ENCODE measurements around the gene RHOH. TPM values are rescaled to one million over a fixed set of nuclear protein-coding genes. Genes with fewer than 3 reads are reported as not detected.

RHOH gene
- total RNA-seq, 1 donor from 2014 or later: not detected

DNA sequence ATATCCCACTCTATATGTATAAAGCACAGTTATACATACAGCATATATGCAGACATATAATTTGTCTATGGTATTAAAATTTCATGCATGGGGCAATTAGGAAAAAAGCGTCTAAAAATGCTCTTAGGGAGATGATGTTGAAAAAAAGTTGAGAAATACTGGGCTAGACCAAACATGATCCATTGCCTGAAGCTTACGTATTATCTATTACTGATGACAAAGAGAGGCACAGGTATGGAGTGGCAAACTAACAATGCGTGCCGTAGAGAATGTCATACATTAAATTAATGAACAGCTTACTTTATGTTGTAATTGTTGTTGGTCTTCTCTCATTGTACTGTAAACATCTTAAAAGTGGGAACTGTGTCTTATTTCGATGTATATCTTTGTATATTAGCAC, 13.9 kb downstream of the RHOH start:
- H3K4me1 ChIP-seq (ENCODE audit: insufficient read depth, low read length): no peaks in the 10 kb centered on the region
- no peak for TF ChIP-seq EZH2 (IDR thresholded peaks at IDR 0.05; ENCODE audit: insufficient read depth, low read length)
- TF ChIP-seq, protein P1, sequence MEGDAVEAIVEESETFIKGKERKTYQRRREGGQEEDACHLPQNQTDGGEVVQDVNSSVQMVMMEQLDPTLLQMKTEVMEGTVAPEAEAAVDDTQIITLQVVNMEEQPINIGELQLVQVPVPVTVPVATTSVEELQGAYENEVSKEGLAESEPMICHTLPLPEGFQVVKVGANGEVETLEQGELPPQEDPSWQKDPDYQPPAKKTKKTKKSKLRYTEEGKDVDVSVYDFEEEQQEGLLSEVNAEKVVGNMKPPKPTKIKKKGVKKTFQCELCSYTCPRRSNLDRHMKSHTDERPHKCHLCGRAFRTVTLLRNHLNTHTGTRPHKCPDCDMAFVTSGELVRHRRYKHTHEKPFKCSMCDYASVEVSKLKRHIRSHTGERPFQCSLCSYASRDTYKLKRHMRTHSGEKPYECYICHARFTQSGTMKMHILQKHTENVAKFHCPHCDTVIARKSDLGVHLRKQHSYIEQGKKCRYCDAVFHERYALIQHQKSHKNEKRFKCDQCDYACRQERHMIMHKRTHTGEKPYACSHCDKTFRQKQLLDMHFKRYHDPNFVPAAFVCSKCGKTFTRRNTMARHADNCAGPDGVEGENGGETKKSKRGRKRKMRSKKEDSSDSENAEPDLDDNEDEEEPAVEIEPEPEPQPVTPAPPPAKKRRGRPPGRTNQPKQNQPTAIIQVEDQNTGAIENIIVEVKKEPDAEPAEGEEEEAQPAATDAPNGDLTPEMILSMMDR (IDR thresholded peaks at IDR 0.05; ENCODE audit: insufficient read depth, low read depth, low read length): no peak
- FAIRE-seq (no peak), DNase-seq (ENCODE audit: low read depth) (no peak)
- H3K4me2 ChIP-seq (ENCODE audit: low read length): no peak overlapping the region
- H3K4me3 ChIP-seq (ENCODE audit: insufficient read depth, low read depth, low read length): no peak overlapping the region
- H3K27me3 ChIP-seq (ENCODE audit: insufficient read depth, low read length): no peaks in the 10 kb centered on the region
- H3K9me3 Mint-ChIP-seq (ENCODE audit: unreplicated experiment): no peaks in the 10 kb centered on the region
- H3K36me3 Mint-ChIP-seq (ENCODE audit: low read depth, unreplicated experiment): no peaks in the 10 kb centered on the region
- no peaks in the 10 kb centered on the region for H3K9me3 ChIP-seq (ENCODE audit: insufficient read depth, low read depth, low read length)
- H3K79me2 ChIP-seq (ENCODE audit: insufficient read depth, low read length): no peaks in the 10 kb centered on the region
- no peaks in the 10 kb centered on the region for H3K36me3 ChIP-seq (ENCODE audit: insufficient read depth, low read length)
- H3K9ac ChIP-seq (ENCODE audit: low read length): no peak overlapping the region
- H4K20me1 ChIP-seq (ENCODE audit: insufficient read depth, low read length): no peaks in the 10 kb centered on the region
- H2AFZ ChIP-seq (ENCODE audit: low read depth, low read length): no peak overlapping the region
- no peaks in the 10 kb centered on the region for H3K27me3 Mint-ChIP-seq (ENCODE audit: low read depth, unreplicated experiment)
- no peak overlapping the region for H3K27ac Mint-ChIP-seq (ENCODE audit: unreplicated experiment)
- H3K4me1 Mint-ChIP-seq (ENCODE audit: low read depth, unreplicated experiment): peaks cover 24% of the 10 kb centered on the region
- no peak overlapping the region for H3K4me3 Mint-ChIP-seq (ENCODE audit: unreplicated experiment)
- H3K27ac ChIP-seq (ENCODE audit: low read depth, low read length): no peak overlapping the region

DNA sequence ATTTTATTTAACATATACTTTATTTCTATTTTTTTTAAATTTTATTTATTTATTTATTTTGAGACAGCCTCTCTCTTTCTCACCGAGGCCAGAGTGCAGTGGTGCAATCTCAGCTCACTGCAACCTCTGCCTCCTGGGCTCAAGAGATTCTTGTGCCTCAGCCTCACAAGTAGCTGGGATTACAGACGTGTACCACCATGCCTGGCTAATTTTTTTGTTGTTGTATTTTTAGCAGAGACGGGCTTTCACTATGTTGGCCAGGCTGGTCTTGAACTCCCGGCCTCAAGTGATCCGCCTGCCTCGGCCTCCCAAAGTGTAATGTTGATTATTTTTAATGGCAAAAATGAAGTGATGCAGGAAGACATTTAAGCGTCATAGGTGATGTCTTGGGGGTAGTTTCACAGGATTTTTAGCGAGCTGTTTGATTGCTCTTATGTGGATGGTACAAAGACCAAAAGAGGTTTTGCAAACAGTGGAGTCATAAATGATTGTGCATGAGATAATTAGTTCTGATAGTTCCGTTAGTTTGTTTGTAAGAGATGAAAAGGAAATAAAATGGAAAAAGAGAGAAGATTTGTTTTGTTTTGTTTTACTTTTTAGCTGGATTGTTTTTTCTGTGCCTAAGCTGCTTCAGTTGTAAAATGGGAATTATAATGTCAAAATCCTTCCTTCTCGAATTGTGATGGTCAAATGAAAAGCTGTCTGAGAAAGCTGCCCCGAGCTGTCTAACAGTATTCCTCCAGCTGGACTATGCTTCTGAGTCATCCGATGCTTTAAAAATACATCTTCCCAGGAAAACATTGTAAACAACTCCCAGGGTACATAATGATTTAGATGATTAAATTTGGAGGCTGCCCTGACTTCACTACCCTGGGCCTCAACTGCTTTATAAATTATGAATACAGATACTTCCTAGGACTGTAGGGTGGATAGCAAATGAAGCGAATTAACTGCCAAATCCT, 14.7 kb downstream of the RHOH start:
- Histone ChIP-seq H3K4me3 (ENCODE audit: insufficient read depth, low read depth, low read length) (no peak overlapping the region), H3K36me3 (ENCODE audit: insufficient read depth, low read length) (no peaks in the 10 kb centered on the region), H3K9me3 (ENCODE audit: insufficient read depth, low read depth, low read length) (no peaks in the 10 kb centered on the region), H3K4me1 (ENCODE audit: insufficient read depth, low read length) (no peaks in the 10 kb centered on the region), H3K4me2 (ENCODE audit: low read length) (no peak overlapping the region), H3K79me2 (ENCODE audit: insufficient read depth, low read length) (no peaks in the 10 kb centered on the region), H2AFZ (ENCODE audit: low read depth, low read length) (no peak overlapping the region), H3K27me3 (ENCODE audit: insufficient read depth, low read length) (no peaks in the 10 kb centered on the region), H3K27ac (ENCODE audit: low read depth, low read length) (no peak overlapping the region), H4K20me1 (ENCODE audit: insufficient read depth, low read length) (no peaks in the 10 kb centered on the region), H3K9ac (ENCODE audit: low read length) (no peak overlapping the region)
- Mint-ChIP-seq H3K27ac (ENCODE audit: unreplicated experiment) (no peak overlapping the region), H3K4me3 (ENCODE audit: unreplicated experiment) (no peak overlapping the region), H3K9me3 (ENCODE audit: unreplicated experiment) (no peaks in the 10 kb centered on the region), H3K4me1 (ENCODE audit: low read depth, unreplicated experiment) (peaks cover 20% of the 10 kb centered on the region), H3K27me3 (ENCODE audit: low read depth, unreplicated experiment) (no peaks in the 10 kb centered on the region), H3K36me3 (ENCODE audit: low read depth, unreplicated experiment) (no peaks in the 10 kb centered on the region)
- FAIRE-seq: no peak
- TF ChIP-seq, protein P1 (IDR thresholded peaks at IDR 0.05; ENCODE audit: insufficient read depth, low read depth, low read length): no peak
- no peak for TF ChIP-seq EZH2 (IDR thresholded peaks at IDR 0.05; ENCODE audit: insufficient read depth, low read length)
- DNase-seq (ENCODE audit: low read depth): no peak

Data from astrocyte (in vitro differentiated cells and primary cell).